Skeletal muscle tissue (tissue), 4 donors: Measurements from ENCODE around the gene TPRN. TPM values are rescaled to one million over a fixed set of nuclear protein-coding genes. Genes with fewer than 3 reads are reported as not detected.
"Not testable (repeated sequence)": the region's sequence is repeated elsewhere in the genome, so short reads cannot be mapped to it uniquely, and the experiment has no call there.

Experiments used
- H3K27ac ChIP-seq: one replicate; pipeline ENCODE4 v1.7.0; 2013; ENCODE audit warnings: mild to moderate bottlenecking, low read depth, low read length, inconsistent platforms
- H3K27me3 ChIP-seq, 3 donors: one replicate each; pipeline ENCODE4 v1.7.0; 2013; ENCODE audit warnings: low read length in 3 of 3; ENCODE audit not compliant: control insufficient read depth in 3 of 3, insufficient read depth in 3 of 3
- H3K36me3 ChIP-seq, 3 donors: one replicate each; pipeline ENCODE4 v1.7.0; 2013; ENCODE audit warnings: low read length in 3 of 3; ENCODE audit not compliant: control insufficient read depth in 3 of 3, insufficient read depth in 3 of 3
- H3K4me1 ChIP-seq, 3 donors: one replicate each; pipeline ENCODE4 v1.7.0; 2013; ENCODE audit warnings: low read length in 3 of 3, mild to moderate bottlenecking in 3 of 3; ENCODE audit not compliant: control insufficient read depth in 3 of 3, insufficient read depth in 3 of 3
- H3K4me3 ChIP-seq, 3 donors: one replicate each; pipeline ENCODE4 v1.7.0; 2013; ENCODE audit warnings: low read length in 3 of 3
- H3K9ac ChIP-seq, 3 donors: one replicate each; pipeline ENCODE4 v1.7.0; 2013; ENCODE audit warnings: low read length in 3 of 3, mild to moderate bottlenecking in 3 of 3, moderate library complexity in 2 of 3, low read depth in 1 of 3
- H3K9me3 ChIP-seq, 3 donors: one replicate each; pipeline ENCODE4 v1.7.0; 2013; ENCODE audit warnings: low read length in 3 of 3; ENCODE audit not compliant: control insufficient read depth in 3 of 3
- total RNA-seq: library from RNA; depleted of rRNA; stranded (reverse); fragments of >200 nt; gene quantifications from one replicate; pipeline ENCODE4 v1.2.3, GENCODE V29; 2014
- donor health status: Osteomylitis.

The TPRN gene
- total RNA-seq = 2.6 TPM

GRCh38 chr9:137200311-137201204 lies at the start of gene TPRN:
Gene TPRN (minus strand): TSS chr9:137200741. CDS start chr9:137200711, 30 bp downstream.
- Histone ChIP-seq H3K9me3 (no peaks in the 10 kb centered on the region), H3K9ac (peak within 1 kb of the TSS; percentile 63 to 88 (median 72)), H3K4me3 (peak within 1 kb of the TSS; percentile 72 to 87 (median 83)), H3K4me1 (peaks cover 54 to 80% (median 75%) of the 10 kb centered on the region in 3 donors), H3K27me3 (no peaks in the 10 kb centered on the region), H3K36me3 (no peaks in the 10 kb centered on the region), H3K27ac (peak within 1 kb of the TSS; percentile 66)

- Histone ChIP-seq H3K9me3 (no peaks in the 10 kb centered on the region), H3K4me3 (no peak overlapping the region), H3K9ac (peak overlapping the region in 1 of 3 donors; percentile 66), H3K36me3 (peaks cover 10 to 11% (median 10%) of the 10 kb centered on the region in 3 donors), H3K27ac (no peak overlapping the region), H3K4me1 (peaks cover 21 to 55% (median 44%) of the 10 kb centered on the region in 3 donors), H3K27me3 (peaks cover 0 to 2% (median 0%) of the 10 kb centered on the region in 3 donors)
Observed at GRCh38 chr9:137247916-137248175, 47.3 kb upstream of the TPRN start.

DNA sequence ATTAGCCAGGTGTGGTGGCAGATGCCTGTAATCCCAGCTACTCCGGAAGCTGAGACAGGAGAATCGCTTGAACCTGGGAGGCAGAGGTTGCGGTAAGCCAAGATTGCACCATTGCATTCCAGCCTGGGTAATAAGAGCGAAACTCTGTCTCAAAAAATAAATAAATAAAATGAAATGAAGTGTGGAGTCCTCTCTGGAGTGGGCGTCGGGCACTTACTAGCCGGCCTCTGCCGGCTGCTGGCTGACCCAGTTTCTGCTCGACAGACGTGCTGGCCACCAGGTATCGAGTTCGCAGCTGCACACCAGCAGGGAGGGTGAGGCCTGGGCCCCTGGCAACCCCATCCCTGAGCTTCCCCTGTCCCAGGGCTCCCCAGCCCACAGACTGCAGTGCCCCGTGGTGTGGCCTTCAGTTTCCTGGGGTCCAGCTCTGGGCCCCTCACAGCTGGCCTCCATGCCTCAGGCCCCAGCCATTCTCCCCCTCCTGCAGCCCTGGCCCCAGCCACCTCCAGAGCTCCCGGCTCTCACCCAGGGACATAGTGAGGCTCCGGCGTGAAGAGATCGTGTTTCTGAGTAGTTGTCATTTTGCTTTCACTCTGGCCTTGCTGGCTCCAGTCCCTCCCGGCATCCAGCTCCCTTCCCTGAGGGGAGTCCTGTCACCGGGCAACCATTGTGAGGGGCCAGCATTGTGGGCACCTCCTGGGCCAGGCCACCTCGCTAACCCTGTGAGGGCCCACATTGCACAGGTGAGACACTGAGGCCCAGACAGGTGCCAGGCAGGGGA lies 46.8 kb upstream of the TPRN start:
- peak overlapping the region in 2 of 3 donors; percentile 29 to 35 for H3K4me3 ChIP-seq
- peaks cover 26 to 60% (median 50%) of the 10 kb centered on the region in 3 donors for H3K4me1 ChIP-seq
- no peak overlapping the region for H3K27ac ChIP-seq
- no peaks in the 10 kb centered on the region for H3K9me3 ChIP-seq
- peaks cover 0 to 2% (median 0%) of the 10 kb centered on the region in 3 donors for H3K27me3 ChIP-seq
- H3K9ac ChIP-seq = peak overlapping the region in 2 of 3 donors; percentile 22 to 66
- H3K36me3 ChIP-seq = peaks cover 14 to 17% (median 15%) of the 10 kb centered on the region in 3 donors

- Histone ChIP-seq H3K4me1 (peaks cover 31 to 65% (median 54%) of the 10 kb centered on the region in 3 donors), H3K4me3 (no peak overlapping the region), H3K27me3 (peaks cover 0 to 2% (median 0%) of the 10 kb centered on the region in 3 donors), H3K36me3 (peaks cover 18 to 24% (median 20%) of the 10 kb centered on the region in 3 donors), H3K9me3 (no peaks in the 10 kb centered on the region), H3K27ac (no peak overlapping the region), H3K9ac (peak overlapping the region in 1 of 3 donors; percentile 25)
Observed at GRCh38 chr9:137245450-137246421, 45.2 kb upstream of the TPRN start.

- Histone ChIP-seq H3K4me3 (no peak overlapping the region), H3K27me3 (peaks cover 0 to 2% (median 0%) of the 10 kb centered on the region in 3 donors), H3K36me3 (peaks cover 18 to 24% (median 20%) of the 10 kb centered on the region in 3 donors), H3K9ac (peak overlapping the region in 2 of 3 donors; percentile 8 to 69), H3K27ac (no peak overlapping the region), H3K4me1 (peaks cover 33 to 59% (median 53%) of the 10 kb centered on the region in 3 donors), H3K9me3 (no peaks in the 10 kb centered on the region)
Observed at GRCh38 chr9:137244486-137245449, 44.2 kb upstream of the TPRN start.

DNA sequence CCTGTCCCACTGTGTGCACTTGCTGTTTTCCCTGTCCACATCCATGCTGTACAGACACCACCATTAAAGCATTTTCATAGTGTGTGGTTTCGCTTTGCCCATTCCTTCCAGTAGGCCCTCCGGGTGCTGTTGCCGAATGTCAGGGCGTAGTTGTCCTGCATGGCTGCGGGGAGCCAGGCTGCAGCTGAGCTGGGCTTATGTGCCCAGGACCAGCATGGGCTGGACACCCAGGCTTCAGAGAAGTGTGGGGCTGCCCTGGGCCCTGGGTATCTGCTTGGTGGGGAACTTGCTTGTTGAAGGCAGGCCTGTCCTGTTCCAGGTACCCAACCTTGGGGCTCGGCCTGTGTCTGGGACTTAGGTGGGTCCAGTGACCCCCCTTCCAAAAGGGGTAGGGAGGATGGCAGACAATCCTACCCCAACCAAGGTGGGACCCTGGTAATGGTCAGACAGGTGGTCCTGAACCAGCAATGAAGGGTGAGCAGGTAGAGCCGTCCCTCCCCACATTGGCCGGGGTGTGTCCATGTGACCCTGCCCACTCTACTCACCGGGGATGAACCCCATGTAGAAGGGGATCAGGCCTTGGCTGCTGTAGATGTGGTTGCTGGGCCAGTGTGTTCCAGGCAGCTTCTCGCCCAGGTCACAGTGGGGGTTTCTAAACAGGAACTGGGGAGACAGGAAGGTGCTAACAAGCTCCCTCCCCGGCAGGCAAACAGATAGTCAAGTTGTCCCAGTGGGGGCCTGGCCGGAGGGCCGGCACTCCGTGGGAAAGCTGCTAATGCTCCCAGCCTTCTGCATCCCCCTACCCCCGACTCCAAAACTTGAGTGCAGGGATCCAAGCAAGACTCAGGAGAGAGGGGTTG lies 43.3 kb upstream of the TPRN start:
- H3K27ac ChIP-seq = peak overlapping the region; percentile 7
- H3K9me3 ChIP-seq = no peaks in the 10 kb centered on the region
- H3K36me3 ChIP-seq = peaks cover 18 to 24% (median 20%) of the 10 kb centered on the region in 3 donors
- H3K4me1 ChIP-seq = peaks cover 39 to 67% (median 55%) of the 10 kb centered on the region in 3 donors
- H3K4me3 ChIP-seq = peak overlapping the region in 1 of 3 donors; percentile 17
- no peaks in the 10 kb centered on the region for H3K27me3 ChIP-seq
- H3K9ac ChIP-seq = peak overlapping the region; percentile 20 to 69 (median 24)

- H3K27ac ChIP-seq = peak overlapping the region; percentile 7
- peaks cover 45 to 73% (median 62%) of the 10 kb centered on the region in 3 donors for H3K4me1 ChIP-seq
- not testable (repeated sequence) for H3K9me3 ChIP-seq, H3K27me3 ChIP-seq
- peak overlapping the region in 1 of 3 donors; percentile 17 for H3K4me3 ChIP-seq
- peak overlapping the region in 2 of 3 donors; percentile 20 to 90 for H3K9ac ChIP-seq
- peaks cover 18 to 24% (median 20%) of the 10 kb centered on the region in 3 donors for H3K36me3 ChIP-seq
Observed at GRCh38 chr9:137243266-137243625, 42.7 kb upstream of the TPRN start.
